HUES6 (cell line): Measurements from ENCODE around the gene CDH18.
"Not testable (repeated sequence)": the region's sequence is repeated elsewhere in the genome, so short reads cannot be mapped to it uniquely, and the experiment has no call there.

ENCODE experiments used
- H3K27ac ChIP-seq: 2 replicates; pipeline ENCODE4 v1.7.0; 2013; ENCODE audit warnings: low read depth, mild to moderate bottlenecking, low read length, inconsistent platforms
- H3K27me3 ChIP-seq: 2 replicates; pipeline ENCODE4 v1.6.1; 2013; ENCODE audit warnings: low read length; ENCODE audit not compliant: control insufficient read depth, insufficient read depth
- H3K36me3 ChIP-seq: 2 replicates; pipeline ENCODE4 v1.6.1; 2013; ENCODE audit warnings: low read length; ENCODE audit not compliant: control insufficient read depth, insufficient read depth
- H3K4me1 ChIP-seq: 2 replicates; pipeline ENCODE4 v1.6.1; 2013; ENCODE audit warnings: low read length; ENCODE audit not compliant: control insufficient read depth, insufficient read depth
- H3K4me3 ChIP-seq: 2 replicates; pipeline ENCODE4 v1.5.1; 2013; ENCODE audit warnings: low read depth, low read length
- H3K9ac ChIP-seq: one replicate; pipeline ENCODE4 v1.6.1; 2013; ENCODE audit warnings: mild to moderate bottlenecking, low read length
- H3K9me3 ChIP-seq: 2 replicates; pipeline ENCODE4 v1.6.1; 2013; ENCODE audit warnings: low read depth, low read length; ENCODE audit not compliant: control insufficient read depth, insufficient read depth

CDH18 gene

GRCh38 chr5:19790829-19791466, 197.1 kb downstream of the CDH18 start:
- Histone ChIP-seq H3K4me1 (no peaks in the 10 kb centered on the region), H3K36me3 (no peaks in the 10 kb centered on the region), H3K9ac (no peak overlapping the region), H3K27me3 (no peaks in the 10 kb centered on the region), H3K9me3 (no peaks in the 10 kb centered on the region), H3K27ac (no peak overlapping the region), H3K4me3 (no peak overlapping the region)

GRCh38 chr5:19782566-19782965, 205.4 kb downstream of the CDH18 start:
- Histone ChIP-seq H3K27me3 (no peaks in the 10 kb centered on the region), H3K9me3 (no peaks in the 10 kb centered on the region), H3K4me3 (no peak overlapping the region), H3K9ac (no peak overlapping the region), H3K4me1 (0 out of 2 replicates have a peak, but pooled peaks cover under 1% of the 10 kb centered on the region), H3K36me3 (no peaks in the 10 kb centered on the region), H3K27ac (no peak overlapping the region)

- no peak overlapping the region for H3K9ac ChIP-seq
- H3K4me3 ChIP-seq = no peak overlapping the region
- peaks cover 13% of the 10 kb centered on the region for H3K4me1 ChIP-seq
- no peaks in the 10 kb centered on the region for H3K27me3 ChIP-seq
- H3K9me3 ChIP-seq = no peaks in the 10 kb centered on the region
- no peaks in the 10 kb centered on the region for H3K36me3 ChIP-seq
- no peak overlapping the region for H3K27ac ChIP-seq
Measured at GRCh38 chr5:19777363-19777762, 210.6 kb downstream of the CDH18 start.

GRCh38 chr5:19776886-19777285, 211.1 kb downstream of the CDH18 start:
- not testable (repeated sequence) for H3K27ac ChIP-seq, H3K9me3 ChIP-seq, H3K9ac ChIP-seq, H3K27me3 ChIP-seq, H3K4me3 ChIP-seq, H3K36me3 ChIP-seq
- H3K4me1 ChIP-seq = peaks cover 13% of the 10 kb centered on the region

GRCh38 chr5:19771174-19771835, 216.7 kb downstream of the CDH18 start:
- no peaks in the 10 kb centered on the region for H3K36me3 ChIP-seq
- no peak overlapping the region for H3K27ac ChIP-seq
- no peaks in the 10 kb centered on the region for H3K9me3 ChIP-seq
- H3K27me3 ChIP-seq = no peaks in the 10 kb centered on the region
- H3K4me1 ChIP-seq = peaks cover 55% of the 10 kb centered on the region
- no peak overlapping the region for H3K9ac ChIP-seq
- no peak overlapping the region for H3K4me3 ChIP-seq

GRCh38 chr5:19770396-19770795, 217.6 kb downstream of the CDH18 start:
- Histone ChIP-seq H3K9ac (no peak overlapping the region), H3K27me3 (no peaks in the 10 kb centered on the region), H3K27ac (no peak overlapping the region), H3K4me3 (no peak overlapping the region), H3K9me3 (no peaks in the 10 kb centered on the region), H3K36me3 (no peaks in the 10 kb centered on the region), H3K4me1 (peaks cover 56% of the 10 kb centered on the region)

- Histone ChIP-seq H3K4me3 (no peak overlapping the region; the same call in 1 of the 2 replicates), H3K9ac (no peak overlapping the region), H3K4me1 (peaks cover 51% of the 10 kb centered on the region), H3K27me3 (no peaks in the 10 kb centered on the region), H3K27ac (peak overlapping the region; percentile 58; the same call in 1 of the 2 replicates), H3K9me3 (no peaks in the 10 kb centered on the region), H3K36me3 (no peaks in the 10 kb centered on the region)
Measured at GRCh38 chr5:19767987-19768386, 220.0 kb downstream of the CDH18 start.

GRCh38 chr5:19753579-19753978, 234.4 kb downstream of the CDH18 start:
- Histone ChIP-seq H3K36me3 (no peaks in the 10 kb centered on the region), H3K9ac (no peak overlapping the region), H3K4me3 (no peak overlapping the region), H3K27ac (no peak overlapping the region), H3K4me1 (no peaks in the 10 kb centered on the region), H3K9me3 (peaks cover 18% of the 10 kb centered on the region), H3K27me3 (no peaks in the 10 kb centered on the region)

- Histone ChIP-seq H3K36me3 (no peaks in the 10 kb centered on the region), H3K4me1 (no peaks in the 10 kb centered on the region), H3K27me3 (no peaks in the 10 kb centered on the region), H3K9ac (no peak overlapping the region), H3K9me3 (peaks cover 18% of the 10 kb centered on the region), H3K4me3 (no peak overlapping the region), H3K27ac (no peak overlapping the region)
Measured at GRCh38 chr5:19751326-19751725, 236.7 kb downstream of the CDH18 start.

- Histone ChIP-seq H3K27ac (no peak overlapping the region), H3K9ac (no peak overlapping the region), H3K27me3 (no peaks in the 10 kb centered on the region), H3K36me3 (no peaks in the 10 kb centered on the region), H3K4me3 (no peak overlapping the region), H3K9me3 (no peaks in the 10 kb centered on the region), H3K4me1 (no peaks in the 10 kb centered on the region; the same call in 1 of the 2 replicates)
Measured at GRCh38 chr5:19745247-19745646, 242.8 kb downstream of the CDH18 start.

- no peak overlapping the region for H3K9ac ChIP-seq
- no peaks in the 10 kb centered on the region for H3K36me3 ChIP-seq
- H3K27me3 ChIP-seq = no peaks in the 10 kb centered on the region
- peaks cover 4% of the 10 kb centered on the region; the same call in 1 of the 2 replicates for H3K4me1 ChIP-seq
- no peak overlapping the region for H3K27ac ChIP-seq
- H3K4me3 ChIP-seq = no peak overlapping the region
- no peaks in the 10 kb centered on the region for H3K9me3 ChIP-seq
Measured at GRCh38 chr5:19739671-19740070, 248.3 kb downstream of the CDH18 start.
